Prostate gland (tissue), 2 donors: Measurements from ENCODE around the gene GRID1. TPM values are rescaled to one million over a fixed set of nuclear protein-coding genes. Genes with fewer than 3 reads are reported as not detected.

Source experiments
- DNase-seq: peaks from one replicate; pipeline ENCODE4 v3.0.0-alpha.2; 2019; ENCODE audit warnings: low spot score
- H3K27ac ChIP-seq, 2 donors: fragments of 200-600 bp; sonication (generic); 2 replicates each; pipeline ENCODE4 v1.5.1; 2017 to 2019
- H3K27me3 ChIP-seq: fragments of 200-600 bp; sonication (generic); replicated peaks from 2 replicates; pipeline ENCODE4 v1.5.1; 2019; ENCODE audit not compliant: insufficient read depth
- H3K36me3 ChIP-seq, 2 donors: fragments of 200-600 bp; sonication (generic); 1 replicate in 1 of 2; 2 replicates in 1 of 2; pipeline versions ENCODE4 v1.5.1 to v1.8.1; 2017 to 2019
- H3K4me1 ChIP-seq: fragments of 200-600 bp; sonication (generic); replicated peaks from 2 replicates; pipeline ENCODE4 v1.5.1; 2019
- H3K4me3 ChIP-seq, 2 donors: fragments of 200-600 bp; sonication (generic); 2 replicates each; pipeline ENCODE4 v1.5.1; 2017 to 2019
- H3K9me3 ChIP-seq: fragments of 200-600 bp; sonication (generic); 2 replicates; pipeline ENCODE4 v1.5.1; 2017
- POLR2A ChIP-seq: fragments of 450-650 bp; IDR thresholded peaks from one replicate; pipeline ENCODE4 v1.6.1; 2016; ENCODE audit warnings: antibody characterized with exemption, mild to moderate bottlenecking
- POLR2AphosphoS5 ChIP-seq: sonication (generic); formaldehyde crosslinking; IDR thresholded peaks from one replicate; pipeline ENCODE4 v1.6.1; 2017; ENCODE audit warnings: antibody characterized with exemption
- WGBS: methylation state at CpG from one replicate; pipeline ENCODE4 v1.1.5; 2018; 5-methylcytosine and 5-hydroxymethylcytosine counted together
- intact Hi-C: fragments of 100-400 bp; cut with DNase I; formaldehyde crosslinking; loops from one replicate; pipeline ENCODE4 v1.14.2; 2022
- total RNA-seq, 2 donors: library from RNA; depleted of rRNA; stranded (reverse); fragments of >200 nt; gene quantifications; one replicate each; pipeline ENCODE4 v1.1.0, GENCODE V29; 2016
- TF ChIP-seq, protein P1 (sequence below), 4 experiments: fragments of 200-600 bp in 2 of 4; fragments of 450-650 bp in 2 of 4; sonication (generic) in 2 of 4; IDR thresholded peaks; 1 replicate in 3 of 4; 2 replicates in 1 of 4; pipeline ENCODE4 v1.5.1; 2016 to 2019; ENCODE audit warnings: antibody characterized with exemption in 4 of 4, mild to moderate bottlenecking in 2 of 4, moderate library complexity in 2 of 4

The GRID1 gene
- total RNA-seq, 2 donors from 2014 or later = 1.0 to 10.0 TPM

DNA sequence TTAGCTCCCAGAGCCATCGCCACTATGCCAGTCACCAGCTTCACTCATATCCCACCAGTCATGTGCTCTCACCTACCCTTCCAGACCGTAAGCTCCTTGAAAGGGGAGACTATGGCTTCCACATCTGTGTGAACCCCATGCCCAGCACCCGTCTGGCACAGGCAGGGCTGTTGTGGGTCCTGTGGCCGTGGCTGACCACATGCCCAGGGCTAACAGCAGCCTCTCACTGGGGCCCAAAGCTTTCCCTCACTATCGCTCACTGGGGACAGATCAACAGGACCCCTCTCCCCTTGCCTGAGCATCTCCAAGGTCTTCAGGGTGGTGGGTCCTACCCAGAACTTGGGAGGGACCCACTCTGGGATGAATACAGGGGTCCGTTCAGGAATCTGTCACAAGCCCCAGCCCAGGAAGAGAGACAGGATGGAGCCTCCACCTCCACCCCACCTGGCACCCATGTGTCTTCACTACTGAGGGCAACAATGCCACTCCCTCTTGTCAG is 303.9 kb downstream of the GRID1 start:
- no peak for DNase-seq
- WGBS = 81% methylated on average over 6 of the region's 6 CpGs
- intact Hi-C loops = no loop called here
- no peaks in the 10 kb centered on the region for H3K27me3 ChIP-seq
- H3K4me1 ChIP-seq = no peaks in the 10 kb centered on the region
- no peaks in the 10 kb centered on the region for H3K36me3 ChIP-seq
- TF ChIP-seq, protein P1, sequence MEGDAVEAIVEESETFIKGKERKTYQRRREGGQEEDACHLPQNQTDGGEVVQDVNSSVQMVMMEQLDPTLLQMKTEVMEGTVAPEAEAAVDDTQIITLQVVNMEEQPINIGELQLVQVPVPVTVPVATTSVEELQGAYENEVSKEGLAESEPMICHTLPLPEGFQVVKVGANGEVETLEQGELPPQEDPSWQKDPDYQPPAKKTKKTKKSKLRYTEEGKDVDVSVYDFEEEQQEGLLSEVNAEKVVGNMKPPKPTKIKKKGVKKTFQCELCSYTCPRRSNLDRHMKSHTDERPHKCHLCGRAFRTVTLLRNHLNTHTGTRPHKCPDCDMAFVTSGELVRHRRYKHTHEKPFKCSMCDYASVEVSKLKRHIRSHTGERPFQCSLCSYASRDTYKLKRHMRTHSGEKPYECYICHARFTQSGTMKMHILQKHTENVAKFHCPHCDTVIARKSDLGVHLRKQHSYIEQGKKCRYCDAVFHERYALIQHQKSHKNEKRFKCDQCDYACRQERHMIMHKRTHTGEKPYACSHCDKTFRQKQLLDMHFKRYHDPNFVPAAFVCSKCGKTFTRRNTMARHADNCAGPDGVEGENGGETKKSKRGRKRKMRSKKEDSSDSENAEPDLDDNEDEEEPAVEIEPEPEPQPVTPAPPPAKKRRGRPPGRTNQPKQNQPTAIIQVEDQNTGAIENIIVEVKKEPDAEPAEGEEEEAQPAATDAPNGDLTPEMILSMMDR (IDR thresholded peaks at IDR 0.05) = no peak
- TF ChIP-seq POLR2AphosphoS5 = no peak
- no peaks in the 10 kb centered on the region for H3K9me3 ChIP-seq
- H3K4me3 ChIP-seq = no peak overlapping the region
- no peak overlapping the region for H3K27ac ChIP-seq

GRCh38 chr10:86062198-86062550 is 304.4 kb downstream of the GRID1 start:
- TF ChIP-seq POLR2AphosphoS5 (no peak), POLR2A (no peak)
- TF ChIP-seq, protein P1 (IDR thresholded peaks at IDR 0.05) = no peak
- Histone ChIP-seq H3K4me3 (no peak overlapping the region), H3K27me3 (no peaks in the 10 kb centered on the region), H3K9me3 (no peaks in the 10 kb centered on the region), H3K4me1 (no peaks in the 10 kb centered on the region), H3K27ac (no peak overlapping the region), H3K36me3 (no peaks in the 10 kb centered on the region)
- no peak for DNase-seq
- WGBS = 94% methylated on average over 8 of the region's 8 CpGs
- intact Hi-C loops = no loop called here

DNA sequence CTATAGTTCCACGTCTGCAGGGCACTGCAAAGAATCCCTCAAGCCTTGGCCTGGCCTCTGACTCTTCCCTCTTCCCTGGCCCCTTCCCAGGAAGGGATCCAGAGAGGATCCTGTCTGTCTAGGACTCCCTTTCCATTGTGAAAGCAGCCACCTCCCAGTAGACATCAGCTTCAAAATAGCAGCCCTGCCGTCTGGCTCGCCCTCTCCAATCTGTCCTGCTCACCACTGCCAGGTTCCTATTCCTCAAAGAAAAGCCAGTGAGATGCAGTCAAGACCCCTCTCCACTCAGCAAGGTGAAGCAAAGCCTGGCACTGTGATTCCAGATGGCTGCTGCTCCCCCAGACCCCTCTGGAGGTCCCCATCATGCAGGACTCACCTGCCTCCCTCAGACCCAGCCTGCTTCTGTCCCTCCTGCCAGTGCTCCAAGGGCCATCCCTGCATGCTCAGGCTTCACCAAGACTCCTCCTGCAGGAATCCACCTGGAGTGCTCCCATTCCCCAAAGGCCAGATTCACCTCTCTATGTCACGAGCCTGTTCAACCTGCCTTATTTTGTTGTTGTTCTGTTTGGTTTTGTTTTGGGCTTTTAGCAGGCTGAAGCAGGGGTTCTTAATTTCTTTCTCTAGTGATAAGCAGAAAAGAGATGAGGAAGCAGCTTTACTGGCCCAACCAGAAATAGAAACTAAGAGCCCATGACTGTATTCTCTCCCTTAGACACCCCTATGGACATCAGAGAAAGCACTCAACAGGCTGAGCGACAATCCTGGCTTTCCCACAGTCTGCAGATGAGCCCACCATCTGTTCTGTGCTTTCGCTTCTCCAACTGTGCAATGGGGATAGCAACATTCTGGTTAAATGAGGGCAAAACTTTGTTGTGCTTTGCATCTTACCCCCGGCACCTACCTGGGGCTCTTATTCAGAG is 305.1 kb downstream of the GRID1 start:
- no peak overlapping the region for H3K27ac ChIP-seq
- H3K9me3 ChIP-seq = no peaks in the 10 kb centered on the region
- no peak for DNase-seq
- H3K4me3 ChIP-seq = no peak overlapping the region
- WGBS = 87% methylated on average over 7 of the region's 7 CpGs
- H3K36me3 ChIP-seq = no peaks in the 10 kb centered on the region
- no peaks in the 10 kb centered on the region for H3K27me3 ChIP-seq
- no peaks in the 10 kb centered on the region for H3K4me1 ChIP-seq
- TF ChIP-seq POLR2A (no peak), POLR2AphosphoS5 (no peak)
- TF ChIP-seq, protein P1 (IDR thresholded peaks at IDR 0.05) = no peak
- intact Hi-C loops = no loop called here

DNA sequence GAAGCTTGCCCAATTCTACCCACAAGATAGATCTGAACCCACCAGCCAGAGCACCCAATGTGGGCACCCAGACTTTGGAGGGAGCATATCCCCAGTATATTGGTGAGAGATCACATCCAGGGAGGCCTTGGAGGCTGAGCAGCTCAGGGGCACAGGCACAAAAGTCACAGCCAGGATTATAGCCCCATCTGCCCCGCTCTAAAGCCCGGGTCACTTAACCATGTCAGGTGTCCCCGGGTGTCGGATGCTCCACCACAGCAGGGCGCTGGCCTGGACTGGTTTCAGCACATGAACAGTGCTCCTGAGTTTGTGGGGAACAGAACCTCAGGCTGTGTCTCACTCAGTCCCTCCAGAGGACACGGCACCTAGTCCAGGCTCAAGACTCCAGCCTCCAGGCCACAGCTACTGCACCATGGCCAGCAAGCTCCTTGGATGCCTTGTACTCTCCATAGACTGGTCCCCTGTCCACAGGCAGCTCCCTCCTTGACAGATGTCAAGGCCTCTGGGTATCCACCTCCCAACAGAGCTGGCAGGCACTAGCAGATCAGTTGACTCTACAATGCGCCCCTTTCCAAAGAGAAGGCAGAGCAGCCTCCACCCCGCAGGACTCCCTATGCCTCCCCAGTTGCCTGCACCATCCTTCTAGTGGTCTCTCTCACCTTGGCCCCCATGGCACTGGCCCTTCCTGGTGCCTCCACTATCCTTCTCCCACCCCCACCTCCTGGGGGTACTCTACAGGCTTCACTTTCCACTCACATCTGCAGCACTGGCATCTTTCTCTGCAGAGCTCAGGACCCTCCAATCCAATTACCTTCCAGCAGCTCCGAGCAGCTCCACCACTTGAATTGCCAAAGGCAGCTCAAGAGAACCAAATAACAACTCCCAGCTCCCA is 306.0 kb downstream of the GRID1 start:
- Histone ChIP-seq H3K4me3 (no peak overlapping the region), H3K36me3 (no peaks in the 10 kb centered on the region), H3K9me3 (no peaks in the 10 kb centered on the region), H3K27ac (no peak overlapping the region), H3K4me1 (no peaks in the 10 kb centered on the region), H3K27me3 (no peaks in the 10 kb centered on the region)
- intact Hi-C loops = no loop called here
- no peak for DNase-seq
- TF ChIP-seq POLR2A = no peak
- TF ChIP-seq POLR2AphosphoS5 = no peak
- TF ChIP-seq, protein P1 (IDR thresholded peaks at IDR 0.05) = no peak
- WGBS = 66% methylated on average over 4 of the region's 9 CpGs
